Keratinocyte (primary cell): Measurements from ENCODE around the gene SUN3.
"Not testable (repeated sequence)": the region's sequence is repeated elsewhere in the genome, so short reads cannot be mapped to it uniquely, and the experiment has no call there.

Experiments
- CTCF ChIP-seq, 3 experiments: IDR thresholded peaks in 1 of 3; conservative IDR thresholded peaks in 1 of 3; optimal IDR thresholded peaks in 1 of 3; 2 replicates in 2 of 3; 3 replicates in 1 of 3; pipeline versions ENCODE3 to v1.5.1; 2011; ENCODE audit warnings: low read length in 3 of 3, mild to moderate bottlenecking in 3 of 3, moderate library complexity in 2 of 3, control low read depth in 1 of 3, inconsistent platforms in 1 of 3; ENCODE audit not compliant: insufficient read depth in 2 of 3; ENCODE audit errors: extremely low read depth in 1 of 3
- EZH2 ChIP-seq: IDR thresholded peaks from one replicate; pipeline ENCODE4 v1.6.1; 2012; ENCODE audit warnings: inconsistent platforms, mild to moderate bottlenecking, low read length, moderate library complexity

GRCh38 chr7:47989607-47990400, 39.1 kb downstream of the SUN3 start:
- TF ChIP-seq CTCF (optimal IDR thresholded peaks at IDR 0.05 in 1 of 3, IDR thresholded peaks at IDR 0.05 in 1 of 3, conservative IDR thresholded peaks at IDR 0.05 in 1 of 3; ENCODE audit: extremely low read depth in 1 of 3, insufficient read depth in 2 of 3, low read length in 3 of 3); EZH2: not testable (repeated sequence)
